ENCODE results near the gene ALDH1A2.
"Not testable (repeated sequence)": the region's sequence is repeated elsewhere in the genome, so short reads cannot be mapped to it uniquely, and the experiment has no call there.

Gene ALDH1A2

GRCh38 chr15:58081891-58082290 is 16.4 kb upstream of the ALDH1A2 start:
- no peak for TF ChIP-seq CTCF (IDR thresholded peaks at IDR 0.05; ENCODE audit: low read depth, low read length)
- H3K4me3 ChIP-seq (replicated peaks in 1 of 2; ENCODE audit: low read depth in 2 of 2, low read length in 2 of 2) = no peak overlapping the region
- DNase-seq (ENCODE audit: low read depth in 2 of 2) = no peak

GRCh38 chr15:58081456-58081855 is 15.9 kb upstream of the ALDH1A2 start:
- H3K4me3 ChIP-seq (replicated peaks in 1 of 2; ENCODE audit: low read depth in 2 of 2, low read length in 2 of 2) = no peak overlapping the region
- no peak for TF ChIP-seq CTCF (IDR thresholded peaks at IDR 0.05; ENCODE audit: low read depth, low read length)
- peak in 1 of 2 donors; percentile 51 for DNase-seq (ENCODE audit: low read depth in 2 of 2)

- H3K4me3 ChIP-seq (replicated peaks in 1 of 2; ENCODE audit: low read depth in 2 of 2, low read length in 2 of 2) = not testable (repeated sequence)
- DNase-seq (ENCODE audit: low read depth in 2 of 2) = peak in 1 of 2 donors; percentile 0
These were observed 15.4 kb upstream of the ALDH1A2 start for GRCh38 chr15:58080959-58081358.

GRCh38 chr15:58080398-58080797 is 14.9 kb upstream of the ALDH1A2 start:
- TF ChIP-seq CTCF (IDR thresholded peaks at IDR 0.05; ENCODE audit: low read depth, low read length) = no peak
- DNase-seq (ENCODE audit: low read depth in 2 of 2) = no peak
- no peak overlapping the region for H3K4me3 ChIP-seq (replicated peaks in 1 of 2; ENCODE audit: low read depth in 2 of 2, low read length in 2 of 2)

- DNase-seq (ENCODE audit: low read depth in 2 of 2) = no peak
- no peak overlapping the region for H3K4me3 ChIP-seq (replicated peaks in 1 of 2; ENCODE audit: low read depth in 2 of 2, low read length in 2 of 2)
- TF ChIP-seq CTCF (IDR thresholded peaks at IDR 0.05; ENCODE audit: low read depth, low read length) = no peak
These were observed 13.1 kb upstream of the ALDH1A2 start for GRCh38 chr15:58078591-58078990.

GRCh38 chr15:58077427-58077826 is 11.9 kb upstream of the ALDH1A2 start:
- no peak overlapping the region for H3K4me3 ChIP-seq (replicated peaks in 1 of 2; ENCODE audit: low read depth in 2 of 2, low read length in 2 of 2)
- peak in 1 of 2 donors; percentile 35 for DNase-seq (ENCODE audit: low read depth in 2 of 2)
- peak; percentile 30 for TF ChIP-seq CTCF (IDR thresholded peaks at IDR 0.05; ENCODE audit: low read depth, low read length)

- no peak overlapping the region for H3K4me3 ChIP-seq (replicated peaks in 1 of 2; ENCODE audit: low read depth in 2 of 2, low read length in 2 of 2)
- DNase-seq (ENCODE audit: low read depth in 2 of 2) = no peak
- TF ChIP-seq CTCF (IDR thresholded peaks at IDR 0.05; ENCODE audit: low read depth, low read length) = no peak
These were observed 8.9 kb upstream of the ALDH1A2 start for GRCh38 chr15:58074452-58074851.
